Myocyte (in vitro differentiated cells): ENCODE results near the gene KLHL36. TPM values are rescaled to one million over a fixed set of nuclear protein-coding genes. Genes with fewer than 3 reads are reported as not detected.
A peak's percentile ranks its signal among the peaks of the same experiment; 100 is the strongest.
"Not testable (repeated sequence)": the region's sequence is repeated elsewhere in the genome, so short reads cannot be mapped to it uniquely, and the experiment has no call there.

Experiments
- DNase-seq: peaks from one replicate; pipeline ENCODE4 v3.0.0-alpha.2; 2012; ENCODE audit warnings: low read depth
- total RNA-seq: library from RNA; depleted of rRNA; stranded (reverse); fragments of >200 nt; gene quantifications from 2 replicates; pipeline ENCODE4 v1.2.3, GENCODE V29; 2014

The KLHL36 gene
- total RNA-seq, 1 donor from 2014 or later = 56.0 TPM

- DNase-seq = no peak
Observed at GRCh38 chr16:84690088-84690819, 41.9 kb downstream of the KLHL36 start.

GRCh38 chr16:84692451-84693214 is 44.3 kb downstream of the KLHL36 start:
- DNase-seq = no peak

- not testable (repeated sequence) for DNase-seq
Observed at GRCh38 chr16:84693869-84694268, 45.6 kb downstream of the KLHL36 start.

DNA sequence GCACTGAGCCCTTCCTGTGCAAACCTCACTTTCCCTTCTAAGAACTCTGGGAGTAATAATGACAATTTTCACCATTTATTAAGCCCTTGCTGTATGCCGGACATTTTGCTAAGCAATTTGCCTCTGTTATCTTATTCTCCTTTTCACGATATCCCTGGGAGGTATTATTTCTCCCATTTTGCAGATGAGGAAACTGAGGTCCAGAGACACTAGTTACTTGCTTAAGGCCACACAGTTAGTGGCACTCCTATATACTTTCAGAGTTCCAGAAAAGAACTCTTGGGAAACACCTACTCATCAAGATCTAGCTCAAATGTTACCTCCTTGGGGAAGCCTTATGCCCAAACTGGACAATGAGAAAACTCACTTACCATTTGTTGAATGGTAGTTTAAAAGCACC is 46.7 kb downstream of the KLHL36 start:
- no peak for DNase-seq

- no peak for DNase-seq
Observed at GRCh38 chr16:84699147-84699711, 50.9 kb downstream of the KLHL36 start.

GRCh38 chr16:84699712-84700445 is 51.6 kb downstream of the KLHL36 start, which contains the start of gene USP10:
USP10 (plus strand) TSS chr16:84700000; CDS start chr16:84700091, 91 bp downstream.
- DNase-seq = peak; percentile 79

DNA sequence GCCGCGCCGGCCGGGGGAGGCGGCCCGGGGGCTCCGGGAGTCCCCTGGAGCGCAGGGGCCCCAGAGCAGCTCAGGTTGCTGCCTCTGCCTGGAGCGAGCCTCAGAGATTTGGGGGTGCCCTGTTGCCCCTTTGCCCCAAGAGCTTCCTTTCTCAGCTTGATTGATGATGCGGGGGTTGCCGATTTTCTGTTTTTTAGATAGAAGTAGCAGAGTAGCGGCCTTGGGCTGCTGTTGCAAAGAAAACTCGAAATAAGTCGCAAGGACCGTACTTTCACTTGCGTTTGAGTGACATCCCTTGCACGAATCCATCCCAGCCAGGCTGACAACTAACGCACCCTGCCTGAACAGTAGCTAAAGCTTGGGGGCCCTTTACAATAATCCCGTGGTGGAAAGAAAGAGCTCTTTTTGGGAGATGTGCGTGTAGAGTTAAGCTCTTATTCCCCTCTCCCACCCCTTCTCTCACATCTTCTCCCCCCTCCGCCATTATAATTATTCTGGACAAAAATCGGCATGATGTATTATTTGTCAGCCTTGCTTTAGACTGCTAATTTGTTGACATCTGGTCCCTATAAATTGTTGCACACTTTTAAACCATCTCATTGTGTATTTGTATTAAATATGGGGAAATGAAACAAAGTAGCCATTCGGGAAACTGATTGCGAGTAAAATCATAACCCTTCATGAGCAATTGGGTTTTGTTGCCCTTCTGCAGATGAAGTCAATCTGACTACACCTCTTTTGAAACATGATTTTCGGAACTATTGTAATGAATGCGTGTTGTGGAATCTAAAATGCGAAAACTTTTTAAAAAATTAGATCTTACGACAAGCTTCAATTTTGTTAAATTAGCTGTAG is 52.4 kb downstream of the KLHL36 start:
- peak; percentile 11 for DNase-seq

DNA sequence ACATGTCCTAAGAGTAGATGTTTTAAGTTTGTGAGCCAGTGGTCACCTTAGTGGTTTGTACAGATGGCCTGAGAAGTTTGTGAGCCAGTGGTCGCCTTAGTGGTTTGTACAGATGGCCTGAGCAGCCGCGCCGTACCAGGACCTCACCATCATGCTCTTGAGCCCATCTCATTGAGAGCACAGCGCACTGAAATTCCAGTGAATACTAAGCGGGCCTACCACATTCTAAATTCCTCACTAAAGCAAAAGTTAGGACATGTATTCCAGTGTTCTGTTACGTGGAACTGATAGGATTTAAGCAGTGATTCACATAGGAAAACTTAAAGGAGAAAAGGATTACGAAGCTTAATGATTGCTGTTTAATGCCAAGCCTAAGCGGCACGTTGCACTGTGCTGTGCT is 55.4 kb downstream of the KLHL36 start:
- peak; percentile 62 for DNase-seq

DNA sequence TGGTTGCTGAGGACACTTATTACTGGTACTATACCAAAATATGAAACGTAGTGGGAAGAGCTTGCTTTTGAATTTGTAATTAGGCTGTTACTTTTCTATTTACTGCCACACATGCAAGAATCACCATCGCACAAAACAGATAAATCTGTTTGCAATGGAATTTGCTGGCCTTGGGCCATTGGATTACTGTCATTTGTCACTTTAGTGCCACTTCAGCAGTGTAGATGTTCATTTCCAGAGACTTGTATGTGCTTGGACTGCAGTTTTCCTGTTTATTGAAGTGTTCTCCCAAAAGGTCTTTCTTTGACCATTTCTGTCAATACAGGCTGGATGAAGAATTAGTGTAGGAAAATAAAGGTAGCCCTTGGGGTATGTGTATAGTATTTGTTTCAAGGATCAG is 55.9 kb downstream of the KLHL36 start:
- DNase-seq = no peak

- DNase-seq = no peak
Observed at GRCh38 chr16:84706856-84707255, 58.5 kb downstream of the KLHL36 start.

- DNase-seq = no peak
Observed at GRCh38 chr16:84709609-84710008, 61.3 kb downstream of the KLHL36 start.

- no peak for DNase-seq
Observed at GRCh38 chr16:84710686-84711085, 62.4 kb downstream of the KLHL36 start.

Other genes with a start within 250 kb of the KLHL36 start
- gene MEAK7, start 143.9 kb upstream of the KLHL36 start, total RNA-seq = 7.4 and 7.8 TPM in 2 replicates
- 14.5 and 16.8 TPM in 2 replicates for gene COTL1, start 30.4 kb upstream of the KLHL36 start, total RNA-seq
- 49.8 and 53.2 TPM in 2 replicates for gene USP10, start 51.5 kb downstream of the KLHL36 start, total RNA-seq
- 6.1 and 7.2 TPM in 2 replicates for gene CRISPLD2, start 171.5 kb downstream of the KLHL36 start, total RNA-seq